Erythroblast (primary cell): Measurements from ENCODE around the gene PKP2.

Experiments used
- GATA1 ChIP-seq: IDR thresholded peaks from 2 replicates; pipeline ENCODE4 v1.6.1; 2011; ENCODE audit warnings: low read depth, mild to moderate bottlenecking, control low read depth, low read length, moderate library complexity
- POLR2A ChIP-seq: IDR thresholded peaks from 2 replicates; pipeline ENCODE4 v1.6.1; 2011; ENCODE audit warnings: mild to moderate bottlenecking, low read length

- TF ChIP-seq POLR2A (no peak), GATA1 (no peak)
These were observed 5.0 kb upstream of the PKP2 start for GRCh38 chr12:32901553-32901952.
